HG03521 (cell line): ENCODE data around the gene CYBA.

Experiments
- ATAC-seq: cut with Tn5 transposase; IDR thresholded peaks from one replicate; pipeline ENCODE4 v1.9.1; 2021; ENCODE audit warnings: mild to moderate bottlenecking, moderate library complexity; ENCODE audit not compliant: unreplicated experiment

Gene CYBA

DNA sequence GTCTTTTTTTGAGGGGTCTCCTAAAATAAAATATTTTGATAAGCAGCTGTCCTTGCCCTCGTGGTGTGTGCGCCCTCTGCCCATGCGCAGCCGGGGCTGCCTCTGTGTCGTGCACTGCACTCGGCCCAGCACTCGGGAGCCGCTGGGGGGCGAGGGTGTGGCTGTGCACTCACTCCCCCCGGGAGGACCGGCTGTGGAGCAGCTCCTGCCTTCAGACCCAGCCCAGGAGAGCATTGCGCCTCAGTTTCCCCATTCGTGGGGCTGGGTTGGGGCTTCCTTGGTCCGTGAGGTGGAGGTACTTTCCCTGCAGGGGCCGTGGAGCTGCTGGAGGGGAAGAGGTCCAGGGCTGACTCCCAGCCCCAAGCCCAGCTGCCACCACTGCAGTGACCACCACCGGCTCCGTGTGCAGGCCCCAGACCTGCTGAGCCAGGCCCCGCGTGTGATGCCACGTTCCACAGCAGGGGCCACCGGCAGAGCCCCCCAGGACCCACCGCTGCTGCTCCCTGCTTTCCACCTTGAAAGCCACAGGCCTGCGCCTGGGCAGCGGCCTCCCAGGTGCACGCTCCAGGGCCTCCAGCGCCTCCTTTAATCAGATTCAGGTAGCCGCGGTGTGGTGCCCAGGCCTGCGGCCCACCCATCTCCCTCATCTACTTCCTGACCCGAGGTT, 18.8 kb downstream of the CYBA start:
- no peak for ATAC-seq

DNA sequence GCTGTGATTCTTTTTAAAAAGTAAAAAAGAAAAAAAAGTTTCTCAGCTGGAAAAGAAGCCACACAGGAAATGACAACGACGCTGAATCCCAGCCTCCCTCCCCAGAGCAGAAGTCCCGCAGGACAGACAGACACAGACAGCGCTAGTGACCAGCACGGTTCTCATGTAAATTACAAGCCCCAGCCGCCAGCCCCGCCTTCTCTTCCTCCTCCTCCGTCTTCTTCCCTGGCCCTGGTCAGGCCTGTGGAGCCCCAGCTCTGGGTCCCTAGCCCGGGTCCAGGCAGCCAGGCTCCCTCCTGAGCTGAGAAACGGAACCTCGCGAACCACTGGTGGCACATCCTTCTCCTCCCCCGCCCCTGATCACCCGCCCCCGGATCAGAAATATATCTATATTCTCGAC, 19.5 kb downstream of the CYBA start:
- no peak for ATAC-seq

DNA sequence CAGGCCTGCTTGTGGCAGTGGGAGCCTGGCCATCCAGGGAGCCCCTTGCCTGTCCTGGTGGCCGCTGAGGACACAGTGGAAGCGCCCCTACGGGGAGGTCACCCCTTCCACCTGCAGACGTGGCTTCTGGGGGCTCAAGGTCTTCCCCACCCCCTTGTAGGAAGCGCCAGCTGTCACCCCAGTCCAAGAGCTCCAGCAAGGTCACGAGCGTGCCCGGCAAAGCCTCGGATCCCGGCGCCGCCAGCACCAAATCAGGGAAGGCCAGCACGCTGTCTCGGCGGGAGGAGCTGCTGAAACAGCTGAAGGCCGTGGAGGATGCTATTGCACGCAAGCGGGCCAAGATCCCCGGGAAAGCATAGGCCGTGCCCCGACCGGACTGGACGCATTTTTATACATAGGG, 19.9 kb downstream of the CYBA start:
- no peak for ATAC-seq

DNA sequence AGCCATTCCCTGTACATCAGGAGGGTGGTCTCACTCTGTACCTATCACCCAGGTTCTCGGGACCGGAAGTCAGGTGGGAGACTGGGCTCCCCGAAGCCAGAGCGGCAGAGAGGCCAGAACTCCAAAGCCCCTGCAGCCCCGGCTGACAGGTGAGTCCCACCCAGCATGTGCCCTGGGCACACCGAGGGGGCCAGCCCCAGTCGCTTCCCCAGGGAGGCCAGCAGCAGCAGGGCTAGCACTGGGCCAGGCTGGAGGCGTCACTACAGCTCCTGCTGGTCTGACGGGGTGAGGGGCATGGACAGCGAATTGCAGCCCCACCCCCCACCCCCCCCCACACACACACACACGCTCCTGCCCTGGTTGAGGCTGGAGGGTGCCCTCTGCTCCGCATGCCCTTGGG, 20.4 kb downstream of the CYBA start:
- no peak for ATAC-seq

DNA sequence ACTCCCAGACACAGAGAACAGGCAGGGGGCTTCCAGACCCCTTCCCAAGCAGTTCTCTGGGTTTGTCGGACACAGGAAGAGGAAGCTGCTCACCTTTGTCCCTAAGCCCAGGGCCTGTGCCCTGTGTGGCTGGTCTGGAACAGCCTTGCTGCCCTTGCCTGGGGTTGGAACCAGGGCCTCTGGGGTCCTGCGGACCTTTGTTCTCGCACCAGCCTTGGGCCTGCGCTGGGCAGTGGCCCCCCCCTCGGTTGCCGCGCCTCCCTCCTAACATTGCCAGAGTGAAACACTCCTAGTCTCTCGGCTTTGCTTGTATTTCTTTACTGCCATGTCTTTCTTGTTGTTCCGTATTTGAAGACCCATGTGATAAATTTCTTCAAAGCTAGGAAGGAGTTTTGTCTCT, 21.0 kb downstream of the CYBA start:
- ATAC-seq = no peak

DNA sequence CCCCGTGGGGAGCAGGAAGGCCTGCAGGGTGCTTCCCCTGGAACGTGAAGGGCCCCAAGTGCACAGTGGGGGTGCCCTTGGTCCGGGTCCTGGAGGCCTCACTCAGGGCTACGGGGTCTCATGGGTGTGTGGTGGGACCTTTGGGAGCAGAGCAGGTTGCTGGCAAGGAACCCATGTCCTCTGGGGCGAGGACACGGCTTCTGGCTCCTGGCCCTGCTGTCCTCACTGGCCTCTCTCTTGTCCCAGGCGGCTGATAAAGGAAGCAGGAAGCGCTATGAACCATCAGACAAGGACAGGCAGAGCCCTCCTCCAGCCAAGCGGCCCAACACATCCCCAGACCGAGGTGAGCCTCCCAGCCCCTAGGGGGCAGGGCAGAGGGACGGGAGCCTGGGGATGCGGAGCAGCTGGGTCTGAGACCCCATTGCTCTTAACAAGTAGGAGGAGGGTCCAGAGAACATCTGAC, 22.3 kb downstream of the CYBA start:
- ATAC-seq = no peak

DNA sequence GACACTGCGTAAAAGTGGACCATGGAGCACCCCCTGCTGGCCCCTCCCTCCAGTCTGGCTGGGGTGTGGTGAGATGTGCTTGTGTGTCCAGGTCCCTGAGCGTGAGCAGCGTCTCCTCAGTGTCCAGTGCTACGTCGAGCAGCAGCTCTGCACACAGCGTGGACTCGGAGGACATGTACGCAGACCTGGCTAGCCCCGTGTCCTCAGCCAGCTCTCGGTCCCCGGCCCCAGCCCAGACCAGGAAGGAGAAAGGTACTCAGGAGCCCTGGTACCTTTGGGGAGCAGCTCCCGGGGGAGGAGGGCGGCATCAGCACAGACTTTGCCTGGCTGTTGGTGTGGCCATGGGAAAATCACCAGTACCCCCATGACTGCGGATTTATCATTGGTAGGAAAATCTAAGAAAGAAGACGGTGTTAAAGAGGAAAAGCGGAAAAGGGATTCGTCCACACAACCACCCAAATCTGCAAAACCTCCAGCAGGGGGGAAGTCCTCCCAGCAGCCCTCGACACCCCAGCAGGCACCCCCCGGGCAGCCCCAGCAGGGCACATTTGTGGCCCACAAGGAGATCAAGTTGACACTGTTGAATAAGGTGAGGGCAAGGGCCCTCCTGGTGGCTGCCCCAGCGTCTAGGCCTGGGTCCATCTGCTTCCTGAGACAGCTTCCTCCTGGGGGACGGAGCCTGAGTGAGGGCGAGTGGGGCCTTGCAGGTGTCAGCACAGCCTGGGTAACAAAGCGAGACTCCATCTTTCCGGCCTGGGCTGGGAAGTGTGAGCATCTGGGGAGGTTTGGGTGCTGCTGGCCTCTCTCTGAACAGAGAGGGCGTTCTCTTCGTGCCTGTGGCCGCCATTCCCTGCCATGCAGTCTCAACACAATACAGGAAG, 23.1 kb downstream of the CYBA start:
- ATAC-seq = no peak

DNA sequence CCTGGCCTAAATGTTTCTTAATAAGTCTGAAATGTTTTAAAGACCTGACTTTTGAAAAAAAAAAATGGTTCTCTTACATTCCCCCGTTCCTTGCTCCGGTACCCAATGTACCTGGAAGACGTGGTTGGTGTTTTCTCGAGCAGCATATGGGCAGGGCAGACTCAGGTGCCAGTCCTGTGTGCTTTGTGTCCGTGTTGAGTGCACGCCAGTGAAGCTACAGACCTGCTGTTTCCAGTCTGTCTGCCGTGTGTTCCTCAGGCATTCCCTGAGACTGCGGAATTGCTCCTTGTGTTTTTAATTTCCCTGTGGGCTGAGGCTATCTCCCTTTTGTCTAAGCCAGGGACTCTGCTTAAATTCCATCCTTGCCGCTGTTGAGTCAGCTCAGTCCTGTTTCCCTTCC, 24.2 kb downstream of the CYBA start:
- ATAC-seq = no peak

DNA sequence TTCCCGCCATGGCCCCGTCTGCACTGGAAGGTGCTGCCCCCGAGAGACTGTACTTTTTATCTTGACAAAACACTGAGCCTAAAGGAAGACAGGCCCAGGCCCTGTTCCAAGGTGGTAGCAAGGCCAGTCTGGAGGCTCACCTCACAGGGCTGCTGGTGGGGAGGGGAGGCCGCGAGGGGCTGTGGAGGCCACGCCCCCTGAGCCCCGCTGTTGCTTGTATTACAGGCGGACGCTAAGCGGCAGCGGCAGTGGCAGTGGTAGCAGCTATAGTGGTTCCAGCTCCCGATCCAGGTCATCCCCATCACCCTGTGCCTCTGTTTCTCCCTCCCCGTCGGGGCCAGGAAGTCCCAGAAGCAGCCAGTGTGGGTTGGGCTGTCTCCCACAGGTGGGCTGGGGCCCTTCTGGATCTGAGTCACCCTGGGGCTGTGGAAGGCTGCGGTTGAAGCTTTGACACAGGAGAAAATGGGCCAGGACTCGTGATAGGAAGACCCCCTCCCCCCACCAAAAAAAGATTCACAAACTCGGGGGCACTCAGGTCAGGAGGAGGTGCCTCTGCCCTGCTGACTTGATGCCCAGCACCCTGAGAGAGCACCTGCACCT, 25.8 kb downstream of the CYBA start:
- ATAC-seq = no peak

DNA sequence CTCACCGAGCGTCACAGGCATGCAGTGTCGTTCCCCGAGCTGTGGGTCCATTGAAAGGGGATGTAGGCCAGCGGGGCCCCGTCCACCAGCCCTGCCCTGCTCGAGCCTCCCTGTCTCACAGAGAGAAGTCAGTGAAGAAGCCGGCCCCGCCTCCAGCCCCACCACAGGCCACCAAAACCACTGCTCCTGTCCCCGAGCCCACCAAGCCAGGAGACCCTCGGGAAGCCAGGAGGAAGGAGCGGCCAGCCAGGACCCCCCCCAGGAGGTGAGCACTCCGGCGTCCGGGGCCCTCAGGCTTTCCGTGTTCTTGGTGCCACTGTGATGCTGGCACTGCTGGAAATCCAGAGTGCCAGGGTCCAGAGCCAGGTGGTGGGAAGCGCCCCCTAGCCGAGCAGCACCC, 26.4 kb downstream of the CYBA start:
- no peak for ATAC-seq

DNA sequence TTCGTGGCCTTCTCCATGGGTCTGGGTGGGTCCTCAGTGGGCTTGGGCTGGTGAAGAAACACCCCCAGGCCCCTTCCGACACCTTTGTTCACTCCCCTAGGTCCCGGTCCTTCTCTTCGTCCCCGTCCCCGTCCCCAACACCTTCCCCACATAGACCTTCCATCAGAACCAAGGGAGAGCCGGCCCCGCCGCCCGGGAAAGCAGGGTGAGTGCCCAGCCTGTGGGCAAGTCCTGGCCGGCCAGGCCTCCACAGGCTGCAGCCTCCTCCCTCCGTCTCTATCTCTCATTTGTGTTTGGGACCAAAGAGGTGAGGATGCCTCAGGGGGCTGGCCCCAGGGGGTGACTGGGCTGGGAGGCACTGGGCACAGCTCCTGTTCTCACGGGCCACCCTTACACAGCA, 27.0 kb downstream of the CYBA start:
- ATAC-seq = no peak

DNA sequence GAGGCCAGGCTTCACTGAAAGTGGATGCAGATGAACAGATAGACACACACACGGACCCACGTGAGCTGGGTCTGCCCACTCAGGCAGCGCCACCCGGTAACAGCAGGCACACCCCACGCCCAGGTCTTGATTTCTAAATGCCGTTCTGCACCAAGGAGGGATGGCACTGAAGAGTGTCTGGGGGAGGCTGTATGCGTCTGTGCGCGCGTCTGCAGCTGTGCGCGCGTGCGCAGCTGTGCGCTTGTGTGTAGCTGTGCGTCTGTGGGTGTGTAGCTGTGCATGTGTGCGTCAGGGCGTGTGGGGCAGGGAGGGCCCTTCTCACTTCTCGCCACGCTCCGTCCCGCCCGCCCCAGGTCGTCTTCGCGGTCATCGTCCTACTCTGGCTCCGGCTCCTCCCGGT, 28.0 kb downstream of the CYBA start:
- ATAC-seq = no peak

DNA sequence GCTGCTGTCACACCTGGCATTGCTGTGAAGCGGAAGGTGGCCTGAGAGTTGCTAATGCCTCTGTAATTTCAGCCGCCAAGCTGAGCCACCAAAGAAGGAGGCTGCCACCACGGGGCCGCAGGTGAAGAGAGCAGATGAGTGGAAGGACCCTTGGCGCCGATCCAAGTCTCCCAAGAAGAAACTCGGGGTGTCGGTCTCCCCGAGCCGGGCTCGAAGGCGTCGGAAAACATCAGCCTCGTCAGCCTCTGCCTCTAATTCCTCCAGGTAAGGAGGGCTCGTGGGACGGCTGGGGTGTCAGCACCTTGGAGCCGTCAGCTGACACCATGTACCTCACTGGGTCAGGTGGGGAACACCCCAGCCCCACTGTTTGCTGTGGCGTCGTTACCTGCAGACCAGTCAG, 28.7 kb downstream of the CYBA start:
- no peak for ATAC-seq

DNA sequence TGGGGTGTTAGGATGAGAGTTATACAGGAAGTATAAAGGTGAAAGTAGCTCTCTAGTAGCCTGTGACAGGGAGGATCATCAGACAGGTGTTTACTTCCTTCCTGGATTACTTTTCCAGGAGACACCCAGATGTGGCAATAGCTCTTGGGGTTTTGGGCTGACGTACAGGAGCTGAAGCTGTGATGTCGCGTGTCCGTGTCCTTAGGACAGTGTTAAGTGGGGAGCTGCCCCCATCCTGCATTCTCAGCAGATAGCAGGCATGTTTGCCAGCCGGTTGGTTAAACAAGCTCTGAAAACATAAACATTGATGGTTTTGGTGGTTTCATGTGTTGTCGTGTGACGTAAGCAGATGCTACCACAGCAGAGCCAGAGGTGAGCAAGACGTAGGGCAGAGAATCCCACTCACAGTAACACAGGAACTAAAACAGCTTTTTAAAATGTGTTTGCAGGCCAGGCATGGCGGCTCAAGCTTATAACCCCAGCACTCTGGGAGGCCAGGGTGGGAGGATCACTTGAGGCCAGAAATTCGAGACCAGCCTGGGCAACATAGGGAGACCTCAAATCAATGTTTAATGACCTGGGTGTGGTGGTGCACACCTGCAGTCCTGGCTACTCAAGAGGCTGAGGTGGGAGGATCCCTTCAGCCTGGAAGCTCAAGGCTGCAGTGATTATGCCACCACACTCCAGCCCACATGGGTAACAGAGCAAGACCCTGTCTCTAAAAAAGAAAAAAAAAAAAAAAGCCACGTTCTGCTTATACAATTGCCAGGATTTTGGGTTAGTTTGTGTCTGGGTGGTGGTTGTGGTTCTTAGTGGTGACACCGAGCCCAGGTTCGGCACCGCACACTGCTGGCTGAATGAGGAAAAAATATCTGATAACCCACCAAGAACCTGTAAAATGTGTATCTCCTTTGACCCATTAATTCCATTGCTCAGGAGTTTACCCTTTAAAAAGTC, 30.7 kb downstream of the CYBA start:
- no peak for ATAC-seq

DNA sequence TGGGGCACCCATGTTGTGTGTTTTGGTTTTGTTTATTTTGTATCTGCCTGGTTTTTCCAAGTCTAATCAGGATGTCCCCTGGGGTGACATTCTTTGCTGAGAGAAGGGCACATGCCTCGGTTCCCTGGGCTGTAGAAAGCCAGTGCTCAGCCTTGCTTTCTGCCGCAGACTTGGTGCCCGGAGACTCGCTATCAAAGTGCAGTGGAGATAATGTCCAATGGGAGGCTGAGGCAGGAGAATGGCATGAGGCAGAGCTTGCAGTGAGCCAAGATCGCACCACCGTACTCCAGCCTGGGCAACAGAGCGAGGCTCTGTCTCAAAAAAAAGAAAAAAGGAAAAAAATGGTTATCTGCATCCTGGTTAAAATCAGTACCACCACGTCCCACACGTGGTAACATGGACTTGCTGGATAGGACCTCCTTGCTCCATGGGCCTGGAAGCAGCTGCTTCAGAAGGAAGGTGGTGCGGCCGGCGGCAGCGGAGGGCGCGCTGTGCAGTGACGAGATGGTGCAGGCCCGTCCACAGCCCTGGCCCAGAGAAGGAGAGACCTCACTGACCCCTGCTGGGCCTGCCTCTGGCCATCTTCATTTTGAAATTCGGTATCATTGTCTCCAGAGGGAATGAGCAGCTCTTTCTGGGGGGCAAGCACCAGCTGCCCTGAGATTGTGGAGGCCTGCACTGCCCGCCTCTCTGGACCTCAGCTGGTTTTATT, 31.7 kb downstream of the CYBA start:
- no peak for ATAC-seq

DNA sequence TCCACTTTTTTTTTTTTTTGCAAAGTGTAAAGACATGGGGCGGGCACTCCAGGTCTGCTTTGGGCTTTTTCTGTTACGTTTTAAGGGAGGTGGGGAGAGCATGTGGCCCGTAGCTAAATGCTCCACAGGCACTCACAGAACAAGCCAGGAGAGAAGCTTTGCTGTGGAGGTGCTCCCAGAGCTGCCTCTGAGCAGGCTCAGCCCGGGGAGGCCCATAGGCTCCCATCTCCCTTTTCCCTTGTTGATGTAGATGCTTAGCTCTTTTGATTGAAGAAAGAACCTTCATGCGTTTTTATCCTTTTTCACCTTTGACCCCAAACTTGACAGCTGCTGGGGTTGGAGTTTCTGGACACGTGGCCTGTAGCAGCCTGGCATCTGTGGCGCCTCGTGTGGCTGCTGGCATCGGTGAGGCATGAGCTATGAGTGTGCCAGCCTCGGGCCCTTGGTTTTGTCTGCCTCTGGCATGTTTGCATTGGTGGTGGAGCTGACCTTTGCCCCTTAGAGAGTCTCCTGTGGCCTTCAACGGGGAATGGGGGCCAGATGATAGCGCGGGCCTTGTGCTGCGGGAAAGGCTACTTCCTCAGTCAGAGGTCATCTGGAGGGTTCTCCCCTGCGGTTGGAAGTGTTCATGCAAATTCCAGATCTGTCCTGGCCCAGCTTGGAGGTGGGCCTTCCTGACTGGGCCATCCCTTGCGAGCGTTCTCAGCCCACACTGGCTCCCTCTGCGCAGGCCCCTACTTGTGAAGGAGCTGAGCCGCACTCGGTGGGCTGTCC, 32.5 kb downstream of the CYBA start:
- no peak for ATAC-seq

DNA sequence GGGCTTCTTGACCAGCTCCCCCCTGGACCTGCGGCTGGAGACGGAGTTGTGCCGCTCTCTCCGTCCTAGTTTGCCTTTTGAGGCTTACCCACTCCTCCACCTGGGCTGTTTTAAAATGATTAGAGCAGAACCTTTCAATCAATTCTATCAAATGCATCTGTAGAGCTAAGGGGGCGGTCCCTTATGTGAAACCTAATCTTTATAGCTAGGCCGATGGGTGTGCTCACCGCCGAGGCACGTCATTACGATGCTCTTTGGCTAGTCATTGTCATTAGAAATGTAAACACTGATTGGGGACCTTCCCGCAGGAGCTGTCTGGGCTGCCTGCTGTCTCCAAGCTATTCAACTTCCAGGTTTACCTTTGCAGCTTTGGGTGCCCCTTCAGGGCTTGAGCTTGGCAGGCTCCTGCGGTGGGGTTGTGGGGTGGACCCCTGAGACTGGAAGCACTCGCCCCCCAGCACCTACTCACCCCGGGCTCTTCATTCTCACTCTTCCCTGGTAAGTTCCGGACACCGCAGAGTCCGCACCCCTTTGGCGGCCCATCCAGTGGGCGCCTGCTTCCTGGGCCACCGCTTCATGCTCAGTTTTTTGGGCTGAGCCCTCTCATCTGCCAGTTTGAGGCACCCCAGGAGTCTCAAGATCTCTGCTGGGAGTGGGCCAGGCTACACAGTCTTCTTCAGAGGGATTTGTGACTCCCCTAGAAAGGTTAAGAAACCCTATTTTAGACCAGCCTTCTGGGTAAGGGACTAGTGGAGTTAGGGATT, 33.4 kb downstream of the CYBA start:
- ATAC-seq = no peak

DNA sequence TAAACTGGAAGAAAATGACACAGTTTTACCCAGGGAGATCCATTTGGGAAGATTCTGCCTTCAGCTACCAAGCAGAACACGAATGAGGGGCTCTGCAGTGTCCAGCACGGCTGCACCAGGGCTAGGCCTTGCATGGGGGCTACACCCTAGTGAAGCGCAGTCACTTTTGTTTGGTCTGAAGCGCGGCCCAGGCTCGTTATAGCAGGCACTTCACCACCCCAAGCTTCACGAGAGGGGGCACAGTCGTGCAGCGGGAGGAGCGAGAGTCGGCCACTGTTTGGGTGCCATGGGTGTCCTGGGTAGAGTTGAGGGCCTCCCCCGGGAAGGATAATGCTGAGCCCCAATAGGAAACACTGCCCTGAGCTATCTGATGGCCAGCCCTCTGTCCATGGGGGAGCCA, 34.1 kb downstream of the CYBA start:
- ATAC-seq = no peak

DNA sequence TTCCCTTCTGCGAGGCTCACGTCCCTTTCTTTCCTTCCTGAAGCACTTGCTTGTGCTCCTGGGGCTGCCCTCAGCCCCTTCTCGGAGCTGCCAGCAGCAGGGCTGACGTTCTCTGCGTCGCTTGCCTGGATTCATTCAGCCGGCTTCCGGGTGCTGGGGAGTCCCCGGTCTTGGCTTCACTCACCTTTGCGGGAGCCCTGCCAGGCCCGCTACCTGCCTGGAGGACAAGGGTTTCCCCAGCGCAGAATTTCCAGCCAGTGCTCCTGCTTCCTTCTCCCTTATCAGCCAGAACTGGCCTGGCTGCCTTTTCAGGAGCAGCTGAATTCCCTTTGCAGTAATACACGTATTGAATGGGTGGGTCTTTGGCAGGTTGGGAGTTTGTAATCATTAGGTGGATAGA, 34.5 kb downstream of the CYBA start:
- ATAC-seq = no peak
